Measurements from ENCODE around the gene CCDC171. TPM values are rescaled to one million over a fixed set of nuclear protein-coding genes. Genes with fewer than 3 reads are reported as not detected.

CCDC171 gene
- total and polyA plus RNA-seq, 4 donors: 0.13 to 1.1 (median 0.43) TPM

GRCh38 chr9:15622318-15622971, 69.6 kb downstream of the CCDC171 start (continued):
- TF ChIP-seq CTCF (IDR thresholded peaks at IDR 0.05; ENCODE audit: low read depth, low read length, missing input control) (no peak), JUND (IDR thresholded peaks at IDR 0.05) (no peak), RAD21 (IDR thresholded peaks at IDR 0.05) (no peak), NR2F2 (IDR thresholded peaks at IDR 0.05) (no peak)

GRCh38 chr9:15635752-15636151, 82.9 kb downstream of the CCDC171 start:
- no peaks in the 10 kb centered on the region for H3K27me3 ChIP-seq (ENCODE audit: control insufficient read depth in 4 of 4, insufficient read depth in 4 of 4, low read length in 3 of 4)
- no peak overlapping the region for H3K9ac ChIP-seq (ENCODE audit: low read depth in 1 of 2, low read length in 2 of 2)
- H3K4me1 ChIP-seq (ENCODE audit: control insufficient read depth in 4 of 4, insufficient read depth in 4 of 4, low read length in 3 of 4): no peaks in the 10 kb centered on the region
- DNase-seq (ENCODE audit: low spot score): no peak
- no peak overlapping the region for H3K4me3 ChIP-seq (ENCODE audit: low read depth in 1 of 3, low read length in 3 of 3)
- H3K9me3 ChIP-seq (ENCODE audit: control insufficient read depth in 4 of 4, low read length in 3 of 4): no peaks in the 10 kb centered on the region
- no peak for TF ChIP-seq ZBTB33 (IDR thresholded peaks at IDR 0.05)
- TF ChIP-seq NR2F2 (IDR thresholded peaks at IDR 0.05): no peak
- TF ChIP-seq REST (IDR thresholded peaks at IDR 0.05): no peak
- TF ChIP-seq EGR1 (IDR thresholded peaks at IDR 0.05; ENCODE audit: low read depth in 2 of 2): no peak
- no peak for TF ChIP-seq FOXA2 (IDR thresholded peaks at IDR 0.05)
- TF ChIP-seq CTCF (IDR thresholded peaks at IDR 0.05; ENCODE audit: low read depth, low read length, missing input control): no peak
- no peak for TF ChIP-seq FOXA1 (IDR thresholded peaks at IDR 0.05)
- no peak for TF ChIP-seq HNF4A (conservative IDR thresholded peaks at IDR 0.05)
- TF ChIP-seq MAX (IDR thresholded peaks at IDR 0.05): no peak
- no peaks in the 10 kb centered on the region for H3K36me3 ChIP-seq (ENCODE audit: control insufficient read depth in 4 of 4, insufficient read depth in 3 of 4, low read depth in 1 of 4, low read length in 3 of 4)
- no peak overlapping the region for H3K27ac ChIP-seq (ENCODE audit: low read depth in 1 of 2, low read length in 2 of 2)
- 81% methylated on average over 1 of the region's 1 CpG for WGBS

All from liver (tissue), 9 donors.